ENCODE results near the gene RGS21.
"Not testable (repeated sequence)": the region's sequence is repeated elsewhere in the genome, so short reads cannot be mapped to it uniquely, and the experiment has no call there.

The RGS21 gene, protein sequence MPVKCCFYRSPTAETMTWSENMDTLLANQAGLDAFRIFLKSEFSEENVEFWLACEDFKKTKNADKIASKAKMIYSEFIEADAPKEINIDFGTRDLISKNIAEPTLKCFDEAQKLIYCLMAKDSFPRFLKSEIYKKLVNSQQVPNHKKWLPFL
- 0 reads per million in 2 experiments for total RNA-seq

DNA sequence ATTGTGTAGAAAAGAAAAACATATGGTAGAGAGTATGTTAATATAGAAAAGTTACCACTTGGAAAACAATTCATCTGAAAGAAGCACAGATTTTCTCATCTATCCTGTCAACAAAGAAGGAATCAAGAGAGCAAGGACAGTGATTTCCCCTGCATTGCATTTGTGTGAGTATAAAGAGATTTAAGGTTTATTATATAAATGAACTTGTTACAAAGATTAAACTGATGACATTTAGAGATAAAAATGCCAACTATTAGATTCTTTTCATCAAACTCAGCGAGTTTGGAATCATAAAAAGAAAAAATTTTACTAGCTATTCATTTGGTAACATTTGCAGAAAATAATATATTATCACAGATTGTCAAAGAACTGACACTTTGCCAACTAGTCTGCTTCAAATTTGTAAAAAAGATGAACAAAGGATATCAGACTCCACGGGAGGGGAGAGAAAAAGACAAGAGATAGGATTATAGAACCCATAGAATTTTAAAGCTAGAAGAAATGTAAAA, at the start of gene RGS21:
Gene RGS21 (plus strand): TSS at position 51 of the 509 bp plus-strand sequence. CDS start 26,045 bp downstream, outside the sequence.
- no peak for DNase-seq (ENCODE audit: low read depth)

- no peak for DNase-seq (ENCODE audit: low read depth)
Observed at GRCh38 chr1:192268468-192269052, 48.2 kb upstream of the RGS21 start.

- no peak for DNase-seq (ENCODE audit: low read depth)
Observed at GRCh38 chr1:192270398-192270797, 46.4 kb upstream of the RGS21 start.

- DNase-seq (ENCODE audit: low read depth): no peak
Observed at GRCh38 chr1:192272732-192273131, 44.1 kb upstream of the RGS21 start.

- DNase-seq (ENCODE audit: low read depth): no peak
Observed at GRCh38 chr1:192274588-192274987, 42.2 kb upstream of the RGS21 start.

DNA sequence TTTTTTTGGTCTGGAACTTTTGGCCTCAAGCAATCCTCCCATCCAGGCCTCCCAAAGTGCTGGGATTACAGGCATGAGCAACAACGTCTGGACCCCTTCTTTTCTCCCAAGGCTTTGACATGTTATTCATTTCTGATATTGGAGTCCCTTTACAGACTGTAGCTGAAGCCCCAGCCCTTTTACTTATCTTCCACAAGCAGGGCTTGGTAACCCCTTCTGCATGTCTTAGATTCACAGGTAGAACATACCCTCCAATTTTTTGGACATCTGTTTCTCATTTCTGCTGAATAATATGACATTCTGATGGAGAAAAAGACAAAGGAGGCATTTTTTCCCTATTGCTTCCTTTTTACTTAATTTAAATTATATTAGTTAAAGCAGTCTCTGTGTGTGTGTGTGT, 39.2 kb upstream of the RGS21 start:
- DNase-seq (ENCODE audit: low read depth): no peak

- no peak for DNase-seq (ENCODE audit: low read depth)
Observed at GRCh38 chr1:192284927-192285326, 31.9 kb upstream of the RGS21 start.

DNA sequence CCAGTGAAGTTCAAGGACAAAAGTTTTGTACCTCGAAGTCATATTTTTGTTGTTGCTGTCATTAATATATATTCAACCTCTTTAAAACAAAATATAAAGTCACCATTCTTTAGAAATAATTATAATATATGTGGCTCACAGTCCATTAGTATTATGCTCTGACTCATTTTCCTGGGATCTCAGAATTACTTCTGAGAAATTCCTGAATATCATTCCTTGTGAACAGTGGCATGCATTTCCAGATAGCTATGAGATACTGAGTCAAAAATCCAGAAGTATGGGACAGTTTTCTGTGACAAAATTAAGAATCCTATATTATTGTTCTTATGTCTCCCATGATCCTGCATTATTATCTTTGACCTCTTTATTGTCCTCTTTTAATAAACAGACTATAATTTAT, 13.8 kb upstream of the RGS21 start:
- no peak for DNase-seq (ENCODE audit: low read depth)

DNA sequence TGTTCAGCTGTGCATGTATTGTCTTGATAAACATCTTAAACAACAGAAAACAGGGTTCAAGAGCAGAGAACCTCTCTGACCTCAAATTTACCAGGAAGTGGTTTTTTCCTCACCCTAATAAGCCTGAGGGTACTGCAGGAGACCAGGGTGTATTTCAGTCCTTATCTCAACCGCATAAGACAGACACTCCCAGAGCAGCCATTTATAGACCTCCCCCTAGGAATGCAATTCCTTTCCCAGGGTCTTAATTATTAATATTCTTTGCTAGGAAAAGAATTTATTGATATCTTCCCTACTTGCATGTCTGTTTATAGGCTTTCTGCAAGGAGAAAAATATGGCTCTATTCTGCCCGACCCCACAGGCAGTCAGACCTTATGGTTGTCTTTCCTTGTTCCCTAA, 8.5 kb upstream of the RGS21 start:
- DNase-seq (ENCODE audit: low read depth): not testable (repeated sequence)

- no peak for DNase-seq (ENCODE audit: low read depth)
Observed at GRCh38 chr1:192311281-192311680, 5.5 kb upstream of the RGS21 start.

- no peak for DNase-seq (ENCODE audit: low read depth)
Observed at GRCh38 chr1:192327997-192328396, 11.2 kb downstream of the RGS21 start.

DNA sequence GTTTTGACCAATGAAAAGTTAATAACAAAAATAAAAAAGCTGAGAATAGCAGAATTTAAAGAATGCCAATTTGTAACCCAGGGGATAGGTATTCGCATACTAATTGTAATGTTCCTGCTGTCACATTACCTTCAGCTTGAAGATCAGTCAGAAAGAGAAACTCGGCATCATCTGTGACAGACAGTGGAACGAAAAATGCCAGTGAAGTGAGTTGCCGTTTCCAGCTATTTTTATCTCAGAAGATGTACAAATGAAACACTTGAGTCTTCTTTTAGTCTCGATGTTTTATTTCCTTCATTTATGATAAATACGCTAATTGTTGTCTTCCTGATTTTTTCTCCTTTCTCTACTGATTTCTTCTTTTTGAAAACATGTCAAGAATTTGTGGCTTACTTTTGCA, 26.1 kb downstream of the RGS21 start:
- DNase-seq (ENCODE audit: low read depth): no peak

DNA sequence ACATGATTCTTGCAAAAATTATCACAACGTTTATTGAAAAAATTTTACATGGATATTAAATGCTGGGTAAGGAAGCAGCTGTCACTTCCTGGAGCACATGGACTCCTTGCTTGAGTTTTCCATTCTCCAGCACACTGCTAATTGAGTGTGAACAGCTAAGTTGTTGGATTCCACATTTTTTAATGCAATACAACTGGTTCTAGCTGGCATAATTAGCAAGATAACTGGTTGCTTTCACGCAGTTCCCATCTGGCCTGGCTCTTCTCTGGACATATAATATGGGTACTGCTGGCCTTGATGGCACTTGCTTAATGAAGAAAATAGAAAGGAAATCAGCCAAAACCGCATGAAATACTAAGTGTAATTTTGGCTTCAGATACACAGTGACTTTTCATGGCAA, 26.6 kb downstream of the RGS21 start:
- DNase-seq (ENCODE audit: low read depth): no peak

DNA sequence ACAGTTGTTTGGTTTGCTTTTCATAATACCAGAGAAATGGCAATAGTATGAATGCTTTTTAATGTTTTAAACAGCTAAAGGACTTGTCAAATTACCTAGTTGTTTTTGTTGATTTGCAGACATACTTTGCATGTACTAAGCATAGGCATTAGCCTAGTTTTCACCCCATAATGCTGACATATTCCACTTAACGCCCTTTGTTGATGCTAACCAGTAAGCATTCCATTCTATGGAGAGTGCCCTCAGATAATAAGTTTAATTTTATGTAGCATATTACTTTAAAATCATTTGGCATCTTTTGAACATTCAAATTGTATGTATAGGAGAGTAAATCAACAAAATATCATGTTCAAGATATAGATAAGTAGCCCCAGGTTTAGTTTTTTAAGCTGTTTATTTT, 32.5 kb downstream of the RGS21 start:
- DNase-seq (ENCODE audit: low read depth): no peak

DNA sequence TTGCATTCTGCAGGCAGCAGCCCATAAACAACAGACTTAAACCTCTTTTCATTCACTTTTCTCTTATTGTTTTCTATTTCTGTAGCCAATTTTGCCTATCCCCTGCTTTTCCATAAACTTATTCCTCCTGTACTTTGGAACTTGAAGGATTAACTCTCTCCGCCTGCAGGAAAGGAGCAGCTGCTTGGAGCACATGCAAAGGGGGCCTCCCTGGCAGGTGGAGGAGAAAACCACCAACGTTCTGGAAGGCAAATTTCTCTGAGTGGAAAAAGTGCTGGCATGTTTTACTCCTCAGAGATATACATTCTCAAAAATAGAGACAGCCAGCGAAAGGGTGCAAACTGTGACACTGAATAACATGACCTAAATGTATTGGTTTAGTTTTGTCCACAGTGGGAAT, 33.6 kb downstream of the RGS21 start:
- DNase-seq (ENCODE audit: low read depth): no peak

- DNase-seq (ENCODE audit: low read depth): no peak
Observed at GRCh38 chr1:192351550-192351949, 34.8 kb downstream of the RGS21 start.

DNA sequence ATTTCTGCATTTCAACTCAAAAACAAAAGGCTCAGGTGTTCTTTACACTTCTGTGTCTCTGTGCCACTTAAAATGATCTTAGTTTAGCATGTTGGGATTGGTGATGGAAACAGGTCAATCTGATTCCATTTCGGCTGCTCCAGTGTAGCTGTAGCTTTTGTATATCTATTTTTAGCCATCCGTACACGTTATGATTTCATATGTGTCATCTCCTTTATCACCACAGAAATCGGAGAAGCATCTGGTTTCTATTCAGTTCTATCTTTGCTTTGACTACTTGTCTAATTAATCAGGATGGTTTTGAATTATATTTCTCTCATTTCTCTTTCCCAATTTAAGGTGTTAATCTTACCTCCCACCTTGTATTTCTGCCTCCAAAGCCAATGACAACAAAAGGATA, 41.1 kb downstream of the RGS21 start:
- DNase-seq (ENCODE audit: low read depth): no peak

- DNase-seq (ENCODE audit: low read depth): no peak
Observed at GRCh38 chr1:192358402-192358801, 41.6 kb downstream of the RGS21 start.

DNA sequence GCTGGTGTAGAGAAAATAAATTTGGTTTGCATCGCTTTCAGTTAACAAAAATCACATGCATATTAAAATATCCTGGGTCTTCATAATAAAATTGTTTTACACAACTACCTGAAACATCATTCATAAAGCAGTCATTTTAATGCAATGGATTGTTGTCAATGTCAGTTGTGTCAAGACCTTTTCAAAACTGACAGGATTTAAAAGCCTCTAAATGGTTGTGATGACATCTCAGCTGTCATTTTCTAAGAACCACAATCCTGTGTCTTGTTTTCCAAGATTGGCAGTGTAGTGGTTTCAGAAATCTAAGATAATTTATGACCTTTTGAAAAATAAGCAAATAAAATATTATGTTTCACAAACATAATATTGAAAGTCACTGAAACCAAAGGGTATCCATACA, 42.0 kb downstream of the RGS21 start:
- no peak for DNase-seq (ENCODE audit: low read depth)

DNA sequence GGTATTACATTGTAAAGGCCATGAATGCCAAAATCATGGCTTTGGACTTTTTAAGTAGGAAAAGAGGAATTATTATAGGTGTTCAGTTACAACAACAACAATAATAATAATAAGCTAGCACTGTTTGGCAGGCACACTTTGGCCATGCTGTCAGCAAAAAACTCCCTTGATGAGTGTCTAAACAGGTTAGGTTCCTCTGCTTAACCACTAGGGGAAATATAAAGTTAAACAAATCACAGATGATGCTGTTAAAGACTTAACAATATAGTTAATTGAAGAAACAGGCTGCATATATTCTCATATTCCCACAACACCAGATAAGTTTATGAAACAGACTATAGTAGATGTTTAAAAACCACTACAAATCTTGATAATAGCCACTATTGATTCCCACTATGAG, 46.4 kb downstream of the RGS21 start:
- DNase-seq (ENCODE audit: low read depth): no peak

GRCh38 chr1:192367436-192367835, 50.6 kb downstream of the RGS21 start:
- no peak for DNase-seq (ENCODE audit: low read depth)

- DNase-seq (ENCODE audit: low read depth): no peak
Observed at GRCh38 chr1:192375306-192375705, 58.5 kb downstream of the RGS21 start.

DNA sequence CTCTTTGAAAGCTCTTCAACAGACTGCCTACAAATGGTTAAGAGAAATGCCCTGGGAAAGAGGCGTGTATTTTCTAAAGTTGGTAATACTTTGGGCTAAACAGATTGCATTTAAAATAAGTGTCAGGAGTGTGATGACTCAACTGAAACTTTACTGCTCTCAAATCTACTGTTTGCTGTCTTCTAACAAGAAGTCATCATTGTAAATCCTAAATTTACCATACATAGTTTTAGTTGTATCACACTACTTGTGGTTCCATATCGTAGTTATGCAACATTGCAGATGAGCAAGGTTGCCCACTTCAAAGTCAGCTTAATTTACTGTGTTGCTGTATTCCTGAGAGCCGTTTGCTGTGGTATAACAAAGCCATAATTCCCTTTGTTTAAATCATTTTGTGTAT, 59.6 kb downstream of the RGS21 start:
- DNase-seq (ENCODE audit: low read depth): no peak

GRCh38 chr1:192378276-192378675, 61.5 kb downstream of the RGS21 start:
- DNase-seq (ENCODE audit: low read depth): no peak

Data from T follicular helper cell (primary cell).